ENCODE data around the gene PPP1R14B. TPM values are rescaled to one million over a fixed set of nuclear protein-coding genes. Genes with fewer than 3 reads are reported as not detected.
A peak's percentile ranks its signal among the peaks of the same experiment; 100 is the strongest.

Gene PPP1R14B
- total and polyA plus RNA-seq, 4 donors, result 110 to 146 (median 137) TPM

DNA sequence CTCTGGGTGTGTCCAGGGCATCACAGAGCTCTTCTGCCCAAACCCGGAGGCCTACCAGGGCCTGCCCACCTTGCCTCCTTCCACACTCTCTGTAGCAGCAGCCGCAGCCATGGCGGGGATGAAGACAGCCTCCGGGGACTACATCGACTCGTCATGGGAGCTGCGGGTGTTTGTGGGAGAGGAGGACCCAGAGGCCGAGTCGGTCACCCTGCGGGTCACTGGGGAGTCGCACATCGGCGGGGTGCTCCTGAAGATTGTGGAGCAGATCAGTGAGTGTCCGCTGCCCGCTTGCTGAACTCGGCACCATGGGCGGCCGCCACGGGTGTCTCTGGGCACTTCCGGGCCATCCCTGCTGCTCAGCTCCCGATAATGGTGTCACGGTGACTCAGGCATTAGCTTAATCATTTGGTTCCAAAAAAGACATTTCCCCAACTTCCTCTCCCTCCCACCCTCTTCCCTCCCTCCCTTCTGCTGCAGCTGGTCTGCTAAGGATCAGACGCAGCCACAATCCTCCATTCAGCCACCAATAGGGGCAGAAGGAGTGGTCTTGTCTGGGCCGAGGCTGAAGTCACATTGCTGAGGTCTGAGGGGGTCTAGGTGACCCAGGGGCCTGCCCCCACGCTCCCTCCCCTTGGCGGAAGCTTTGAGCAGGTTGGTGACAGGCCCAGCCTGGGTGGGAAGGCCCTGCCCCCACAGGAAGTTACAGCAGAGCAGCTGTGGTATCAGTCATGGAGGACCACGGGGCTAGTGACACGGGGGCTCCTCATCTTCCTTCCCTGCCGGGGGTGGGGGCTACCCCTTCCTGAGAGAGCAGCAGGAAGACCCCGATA is 39.3 kb downstream of the PPP1R14B start:
- intact Hi-C loops (cut with DNase I), result no loop called here
- 63 to 65% methylated on average over 26 to 30 of the region's 30 CpGs for WGBS, 2 donors
- DNase-seq, result peak; percentile 86 to 87
- H3K27me3 ChIP-seq (ENCODE audit: control insufficient read depth in 1 of 2, insufficient read depth in 2 of 2, low read length in 1 of 2), result no peaks in the 10 kb centered on the region
- H3K9me3 ChIP-seq (ENCODE audit: control insufficient read depth, low read length), result no peaks in the 10 kb centered on the region
- H3K27ac ChIP-seq (ENCODE audit: low read depth in 1 of 2, low read length in 2 of 2), result no peak overlapping the region
- H3K4me3 ChIP-seq (ENCODE audit: low read length in 2 of 2), result no peak overlapping the region
- ATAC-seq (ENCODE audit: low FRiP score), result peak; percentile 40
- peaks cover 0 to 7% of the 10 kb centered on the region in 2 donors for H3K36me3 ChIP-seq (ENCODE audit: control insufficient read depth in 1 of 2, insufficient read depth in 2 of 2, low read length in 1 of 2)
- H3K4me1 ChIP-seq (ENCODE audit: control insufficient read depth in 1 of 2, insufficient read depth in 2 of 2, low read length in 2 of 2), result no peaks in the 10 kb centered on the region

DNA sequence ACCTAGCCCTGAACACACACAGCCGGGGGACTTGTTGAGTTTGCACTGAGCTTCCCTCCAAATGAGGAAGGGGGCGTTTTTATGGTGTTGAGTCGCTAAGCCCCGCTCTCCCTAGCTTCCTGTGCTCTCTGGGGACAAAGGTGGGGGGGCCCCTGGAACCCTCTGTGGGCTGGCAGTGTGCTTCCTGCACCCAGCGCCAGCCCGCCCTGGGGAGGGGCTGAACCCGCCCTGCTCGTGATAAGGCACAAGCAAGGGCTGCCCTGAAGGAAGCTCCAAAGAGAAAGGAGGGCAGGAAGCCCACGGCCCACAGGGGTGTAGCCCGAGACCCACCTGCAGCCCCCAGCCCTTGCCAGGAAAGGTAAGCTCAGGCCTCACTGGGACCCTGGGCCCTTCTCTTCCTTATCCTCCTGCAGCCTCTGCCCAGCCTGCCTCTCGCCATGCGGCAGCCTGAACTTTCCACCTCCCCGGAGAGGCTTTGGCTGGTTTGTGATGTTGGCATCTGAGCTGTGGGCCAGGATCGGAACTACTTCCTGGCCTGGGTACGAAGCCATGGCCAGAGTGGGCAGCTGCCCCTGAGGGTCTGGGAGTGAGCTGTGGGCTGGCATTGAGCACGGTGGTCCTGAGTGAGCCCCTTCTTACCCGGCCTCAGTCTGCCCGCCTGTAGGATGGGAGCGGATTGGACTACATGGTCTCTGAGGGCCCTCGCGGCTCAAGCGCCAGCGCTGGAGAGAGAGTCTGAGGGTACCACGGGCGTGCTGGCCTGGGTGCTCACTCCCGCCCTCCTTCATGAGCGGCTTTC is 40.1 kb downstream of the PPP1R14B start, which contains the start of gene FERMT3:
TSS of gene FERMT3 (plus strand) at position 265 of the 799 bp plus-strand sequence. CDS start 644 bp downstream, outside the sequence.
- WGBS, 2 donors, result 71 to 77% methylated on average over 26 to 27 of the region's 27 CpGs
- Histone ChIP-seq H3K4me3 (ENCODE audit: low read length in 2 of 2) (no peak within 1 kb of the TSS), H3K27ac (ENCODE audit: low read depth in 1 of 2, low read length in 2 of 2) (peak within 1 kb of the TSS in 1 of 2 donors; percentile 3), H3K4me1 (ENCODE audit: control insufficient read depth in 1 of 2, insufficient read depth in 2 of 2, low read length in 2 of 2) (no peaks in the 10 kb centered on the region), H3K36me3 (ENCODE audit: control insufficient read depth in 1 of 2, insufficient read depth in 2 of 2, low read length in 1 of 2) (peaks cover 0 to 7% of the 10 kb centered on the region in 2 donors), H3K9me3 (ENCODE audit: control insufficient read depth, low read length) (no peaks in the 10 kb centered on the region), H3K27me3 (ENCODE audit: control insufficient read depth in 1 of 2, insufficient read depth in 2 of 2, low read length in 1 of 2) (no peaks in the 10 kb centered on the region)
- peak; percentile 27 for ATAC-seq (ENCODE audit: low FRiP score)
- intact Hi-C loops (cut with DNase I), result no loop called here
- peak in 1 of 2 donors; percentile 88 for DNase-seq

DNA sequence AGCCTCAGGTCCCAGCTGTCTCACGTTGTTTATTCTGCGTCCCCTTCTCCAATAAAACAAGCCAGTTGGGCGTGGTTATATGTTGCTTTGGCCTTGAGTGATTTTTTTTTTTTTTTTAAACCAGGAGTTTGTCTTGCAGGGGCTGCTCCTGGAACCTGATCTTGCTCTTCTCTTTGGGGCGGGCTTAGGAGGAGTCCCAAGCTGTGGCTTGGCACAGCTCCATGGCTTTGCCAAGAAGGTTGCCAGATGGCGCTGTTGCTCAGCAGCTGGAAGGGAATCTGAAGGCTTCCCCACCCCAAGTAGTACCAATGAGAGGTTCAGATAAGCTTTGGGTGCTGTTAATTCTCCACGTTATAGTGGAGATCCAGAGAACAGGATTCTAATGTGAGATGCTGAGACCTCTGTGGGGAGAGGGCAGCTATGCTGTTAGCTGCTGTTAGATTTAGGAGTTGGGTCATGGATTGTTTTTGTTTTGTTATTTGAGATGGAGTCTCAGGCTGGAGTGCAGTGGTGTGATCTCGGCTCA is 42.2 kb downstream of the PPP1R14B start:
- ATAC-seq (ENCODE audit: low FRiP score), result peak; percentile 74
- intact Hi-C loops (cut with DNase I), result loop anchor here (2.0 to 5.0 kb wide), 2 partner anchors 96 to 98 kb away; partner anchors contain the start of gene CATSPERZ (in 2 of the 2)
- Histone ChIP-seq H3K4me3 (ENCODE audit: low read length in 2 of 2) (no peak overlapping the region), H3K36me3 (ENCODE audit: control insufficient read depth in 1 of 2, insufficient read depth in 2 of 2, low read length in 1 of 2) (peaks cover 4 to 8% of the 10 kb centered on the region in 2 donors), H3K27ac (ENCODE audit: low read depth in 1 of 2, low read length in 2 of 2) (no peak overlapping the region), H3K9me3 (ENCODE audit: control insufficient read depth, low read length) (no peaks in the 10 kb centered on the region), H3K27me3 (ENCODE audit: control insufficient read depth in 1 of 2, insufficient read depth in 2 of 2, low read length in 1 of 2) (no peaks in the 10 kb centered on the region), H3K4me1 (ENCODE audit: control insufficient read depth in 1 of 2, insufficient read depth in 2 of 2, low read length in 2 of 2) (no peaks in the 10 kb centered on the region)
- DNase-seq, result peak; percentile 92 to 94
- WGBS, 2 donors, result 35 to 37% methylated on average over 7 of the region's 7 CpGs

DNA sequence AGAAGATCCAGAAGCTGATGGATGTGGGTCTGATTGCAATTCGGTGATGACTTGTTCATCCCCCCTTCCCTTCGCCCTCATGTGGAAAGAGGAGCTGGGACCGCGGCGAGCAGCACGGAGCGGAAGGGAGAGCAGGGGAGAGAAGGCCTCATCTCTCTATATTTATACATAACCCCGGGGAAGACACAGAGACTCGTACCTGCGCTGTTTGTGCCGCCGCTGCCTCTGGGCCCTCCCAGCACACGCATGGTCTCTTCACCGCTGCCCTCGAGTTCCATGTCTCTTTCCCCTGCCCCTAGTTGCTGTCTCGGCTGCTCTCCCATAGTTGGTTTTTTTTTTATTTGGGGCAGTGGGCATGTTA is 42.7 kb downstream of the PPP1R14B start:
- intact Hi-C loops (cut with DNase I), result loop anchor here (2.0 to 5.0 kb wide), 2 partner anchors 97 to 98 kb away; partner anchors contain the start of gene CATSPERZ (in 2 of the 2)
- Histone ChIP-seq H3K27ac (ENCODE audit: low read depth in 1 of 2, low read length in 2 of 2) (no peak overlapping the region), H3K4me1 (ENCODE audit: control insufficient read depth in 1 of 2, insufficient read depth in 2 of 2, low read length in 2 of 2) (no peaks in the 10 kb centered on the region), H3K4me3 (ENCODE audit: low read length in 2 of 2) (no peak overlapping the region), H3K36me3 (ENCODE audit: control insufficient read depth in 1 of 2, insufficient read depth in 2 of 2, low read length in 1 of 2) (peaks cover 4 to 8% of the 10 kb centered on the region in 2 donors), H3K27me3 (ENCODE audit: control insufficient read depth in 1 of 2, insufficient read depth in 2 of 2, low read length in 1 of 2) (no peaks in the 10 kb centered on the region), H3K9me3 (ENCODE audit: control insufficient read depth, low read length) (no peaks in the 10 kb centered on the region)
- DNase-seq, result no peak
- 79 to 85% methylated on average over 15 to 16 of the region's 16 CpGs for WGBS, 2 donors
- ATAC-seq (ENCODE audit: low FRiP score), result no peak

DNA sequence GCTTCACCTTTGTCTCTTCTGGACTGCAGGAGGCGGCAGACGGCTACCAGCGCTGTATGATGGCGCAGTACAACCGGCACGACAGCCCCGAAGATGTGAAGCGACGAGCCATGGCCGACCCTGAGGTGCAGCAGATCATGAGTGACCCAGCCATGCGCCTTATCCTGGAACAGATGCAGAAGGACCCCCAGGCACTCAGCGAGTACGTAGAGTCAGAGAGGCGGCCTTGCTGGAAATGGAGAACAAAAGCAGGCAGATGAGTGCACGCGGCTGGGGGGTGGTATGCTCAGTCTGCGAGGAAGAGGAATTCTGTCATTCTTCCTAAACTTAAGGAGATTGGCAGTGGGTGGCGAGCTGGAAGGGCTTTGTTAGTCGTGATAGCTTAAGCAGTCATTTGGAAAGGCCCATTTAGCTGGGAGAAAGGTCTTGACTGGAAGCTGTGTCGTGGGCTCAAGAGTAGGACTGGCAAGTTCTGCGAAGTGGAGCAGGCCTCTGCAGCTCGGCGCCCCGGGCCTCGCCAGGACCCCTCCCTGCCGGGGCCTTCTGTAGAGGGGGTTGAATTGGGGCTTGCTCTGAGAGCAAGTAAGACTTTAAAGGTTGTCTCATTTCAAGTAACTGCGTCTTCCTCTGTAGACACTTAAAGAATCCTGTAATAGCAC is 43.2 kb downstream of the PPP1R14B start:
- no peak for ATAC-seq (ENCODE audit: low FRiP score)
- Histone ChIP-seq H3K4me1 (ENCODE audit: control insufficient read depth in 1 of 2, insufficient read depth in 2 of 2, low read length in 2 of 2) (no peaks in the 10 kb centered on the region), H3K9me3 (ENCODE audit: control insufficient read depth, low read length) (no peaks in the 10 kb centered on the region), H3K27me3 (ENCODE audit: control insufficient read depth in 1 of 2, insufficient read depth in 2 of 2, low read length in 1 of 2) (no peaks in the 10 kb centered on the region), H3K27ac (ENCODE audit: low read depth in 1 of 2, low read length in 2 of 2) (no peak overlapping the region), H3K36me3 (ENCODE audit: control insufficient read depth in 1 of 2, insufficient read depth in 2 of 2, low read length in 1 of 2) (peaks cover 4 to 8% of the 10 kb centered on the region in 2 donors), H3K4me3 (ENCODE audit: low read length in 2 of 2) (no peak overlapping the region)
- intact Hi-C loops (cut with DNase I), result loop anchor here (2.0 to 5.0 kb wide), 2 partner anchors 97 to 99 kb away; partner anchors contain the start of gene CATSPERZ (in 2 of the 2)
- 89 to 91% methylated on average over 27 of the region's 27 CpGs for WGBS, 2 donors
- no peak for DNase-seq

DNA sequence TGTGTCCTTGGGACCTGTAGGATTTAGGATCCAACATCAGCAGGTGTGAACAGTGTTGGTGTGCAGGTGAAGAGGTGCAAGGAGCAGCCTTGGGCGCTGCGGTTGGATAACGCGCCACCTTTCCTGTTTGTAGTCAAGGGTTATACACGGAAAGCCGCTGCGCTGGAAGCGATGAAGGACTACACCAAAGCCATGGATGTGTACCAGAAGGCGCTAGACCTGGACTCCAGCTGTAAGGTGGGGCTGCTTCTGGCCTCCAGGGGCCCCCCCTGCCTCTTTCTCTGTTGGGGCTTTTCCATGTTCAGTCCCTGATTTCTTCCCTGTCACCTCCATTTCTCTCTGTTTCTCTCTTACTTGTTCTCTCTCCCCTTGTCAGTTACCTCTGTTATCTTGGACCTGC is 43.8 kb downstream of the PPP1R14B start:
- intact Hi-C loops (cut with DNase I), result loop anchor here in 1 of 2 donors (5.0 kb wide), 1 partner anchor 99 kb away; the partner anchor contains the start of gene CATSPERZ
- peaks cover 8 to 10% of the 10 kb centered on the region in 2 donors for H3K36me3 ChIP-seq (ENCODE audit: control insufficient read depth in 1 of 2, insufficient read depth in 2 of 2, low read length in 1 of 2)
- WGBS, 2 donors, result 95 to 99% methylated on average over 7 to 9 of the region's 9 CpGs

DNA sequence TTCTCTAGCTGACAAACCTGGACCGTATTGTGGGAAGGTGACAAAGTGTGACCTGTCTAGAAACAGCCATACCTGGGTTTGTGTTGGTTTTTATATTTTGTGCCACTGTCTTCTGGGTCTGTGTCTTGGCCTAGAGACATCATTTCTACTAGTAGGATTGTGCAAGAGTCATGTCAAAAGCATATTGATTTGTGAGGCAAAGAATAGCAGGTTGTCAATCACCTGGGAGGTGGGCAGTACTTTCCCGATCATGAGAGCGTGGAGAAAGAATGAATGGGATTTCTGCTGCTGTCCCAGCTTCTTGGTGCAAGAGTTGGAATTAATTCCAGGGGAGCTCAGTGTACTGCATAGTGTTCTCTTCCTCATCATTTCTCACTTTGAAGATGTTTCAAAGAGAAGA is 45.2 kb downstream of the PPP1R14B start:
- intact Hi-C loops (cut with DNase I), result loop anchor here in 1 of 2 donors (5.0 kb wide), 1 partner anchor 101 kb away; the partner anchor contains the start of gene CATSPERZ
- peaks cover 10 to 17% of the 10 kb centered on the region in 2 donors for H3K36me3 ChIP-seq (ENCODE audit: control insufficient read depth in 1 of 2, insufficient read depth in 2 of 2, low read length in 1 of 2)
- 70 to 73% methylated on average over 3 of the region's 3 CpGs for WGBS, 2 donors

More for the DNA sequence above, 43.8 kb downstream of the PPP1R14B start:
- DNase-seq (no peak), ATAC-seq (ENCODE audit: low FRiP score) (no peak)
- no peak overlapping the region for H3K4me3 ChIP-seq (ENCODE audit: low read length in 2 of 2)
- H3K9me3 ChIP-seq (ENCODE audit: control insufficient read depth, low read length), result no peaks in the 10 kb centered on the region
- no peaks in the 10 kb centered on the region for H3K27me3 ChIP-seq (ENCODE audit: control insufficient read depth in 1 of 2, insufficient read depth in 2 of 2, low read length in 1 of 2)
- H3K4me1 ChIP-seq (ENCODE audit: control insufficient read depth in 1 of 2, insufficient read depth in 2 of 2, low read length in 2 of 2), result no peaks in the 10 kb centered on the region
- no peak overlapping the region for H3K27ac ChIP-seq (ENCODE audit: low read depth in 1 of 2, low read length in 2 of 2)

DNA sequence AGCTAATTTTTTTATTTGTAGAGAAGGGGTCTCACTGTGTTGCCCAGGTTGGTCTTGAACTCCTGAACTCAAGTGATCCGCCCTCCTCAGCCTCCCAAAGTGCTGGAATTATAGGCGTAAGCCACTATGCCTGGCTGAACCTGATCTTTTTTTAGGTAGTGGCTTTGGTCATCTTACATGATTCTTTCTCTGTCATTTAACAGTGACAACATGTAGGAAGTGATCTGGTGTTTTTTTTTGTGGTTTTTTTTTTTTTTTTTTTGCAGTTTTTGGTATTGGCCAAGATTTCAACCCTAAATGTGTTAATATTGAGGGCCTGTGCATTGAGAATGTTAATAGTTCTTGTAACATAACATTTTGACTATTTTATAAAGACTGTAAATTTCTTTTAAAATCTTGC is 48.2 kb downstream of the PPP1R14B start:
- Histone ChIP-seq H3K27me3 (ENCODE audit: control insufficient read depth in 1 of 2, insufficient read depth in 2 of 2, low read length in 1 of 2) (no peaks in the 10 kb centered on the region), H3K4me1 (ENCODE audit: control insufficient read depth in 1 of 2, insufficient read depth in 2 of 2, low read length in 2 of 2) (no peaks in the 10 kb centered on the region), H3K27ac (ENCODE audit: low read depth in 1 of 2, low read length in 2 of 2) (no peak overlapping the region), H3K36me3 (ENCODE audit: control insufficient read depth in 1 of 2, insufficient read depth in 2 of 2, low read length in 1 of 2) (peaks cover 13 to 23% of the 10 kb centered on the region in 2 donors), H3K4me3 (ENCODE audit: low read length in 2 of 2) (no peak overlapping the region), H3K9me3 (ENCODE audit: control insufficient read depth, low read length) (no peaks in the 10 kb centered on the region)
- ATAC-seq (ENCODE audit: low FRiP score), result no peak
- DNase-seq, result no peak
- 95 to 96% methylated on average over 2 of the region's 2 CpGs for WGBS, 2 donors
- intact Hi-C loops (cut with DNase I), result no loop called here

More for the DNA sequence above, 45.2 kb downstream of the PPP1R14B start:
- no peaks in the 10 kb centered on the region for H3K27me3 ChIP-seq (ENCODE audit: control insufficient read depth in 1 of 2, insufficient read depth in 2 of 2, low read length in 1 of 2)
- ATAC-seq (ENCODE audit: low FRiP score) (no peak), DNase-seq (no peak)
- H3K9me3 ChIP-seq (ENCODE audit: control insufficient read depth, low read length), result no peaks in the 10 kb centered on the region
- no peak overlapping the region for H3K27ac ChIP-seq (ENCODE audit: low read depth in 1 of 2, low read length in 2 of 2)
- H3K4me1 ChIP-seq (ENCODE audit: control insufficient read depth in 1 of 2, insufficient read depth in 2 of 2, low read length in 2 of 2), result no peaks in the 10 kb centered on the region
- no peak overlapping the region for H3K4me3 ChIP-seq (ENCODE audit: low read length in 2 of 2)
